Left lung (tissue), 10 donors: ENCODE measurements around the gene DISC1. TPM values are rescaled to one million over a fixed set of nuclear protein-coding genes. Genes with fewer than 3 reads are reported as not detected.

Experiments used
- ATAC-seq: fragments of 200-7000 bp; cut with Tn5 transposase; one replicate; pipeline ENCODE4 v1.9.1; 2020; ENCODE audit warnings: moderate library complexity
- DNase-seq, 4 donors: peaks; one replicate each; pipeline ENCODE4 v3.0.0-alpha.2; 2013 to 2020
- H3K27ac ChIP-seq, 2 donors: fragments of 200-600 bp; sonication (generic) in 1 of 2; one replicate each; pipeline versions ENCODE4 v1.5.0 to v1.8.0; 2020 to 2021
- H3K27me3 ChIP-seq, 2 donors: fragments of 200-600 bp; sonication (generic) in 1 of 2; one replicate each; pipeline versions ENCODE4 v1.5.0 to v1.8.0; 2020 to 2021
- H3K36me3 ChIP-seq, 2 donors: fragments of 200-600 bp; sonication (generic) in 1 of 2; one replicate each; pipeline versions ENCODE4 v1.5.0 to v1.8.0; 2020 to 2021
- H3K4me1 ChIP-seq, 2 donors: fragments of 200-600 bp; one replicate each; pipeline ENCODE4 v1.8.0; 2021
- H3K4me3 ChIP-seq, 2 donors: fragments of 200-600 bp; sonication (generic) in 1 of 2; one replicate each; pipeline versions ENCODE4 v1.5.0 to v1.8.0; 2020 to 2021; ENCODE audit warnings: mild to moderate bottlenecking in 1 of 2
- H3K9me3 ChIP-seq, 2 donors: fragments of 200-600 bp; sonication (generic) in 1 of 2; one replicate each; pipeline versions ENCODE4 v1.5.0 to v1.8.0; 2020 to 2021
- intact Hi-C, 2 donors: fragments of 100-400 bp; cut with DNase I; formaldehyde crosslinking; loops; one replicate each; pipeline versions ENCODE4 v1.11.2 to v1.14.2; 2022
- polyA plus RNA-seq, 6 donors: library from polyadenylated mRNA; unstranded; fragments of 120-200 nt; gene quantifications; one replicate each; pipeline ENCODE4 v1.2.1, GENCODE V29; 2013; ENCODE audit not compliant: insufficient read length in 6 of 6
- total RNA-seq, 2 donors: library from RNA; stranded (reverse); fragmentation: NEBNext Ultra II Directional; extraction: Animal tissue kit (Norgen Biotek cat#: 25700); gene quantifications; one replicate each; pipeline ENCODE4 v1.2.1, GENCODE V29; 2021
- TF ChIP-seq, protein P1 (sequence below), 2 donors: fragments of 200-600 bp; sonication (generic) in 1 of 2; IDR thresholded peaks; one replicate each; pipeline versions ENCODE4 v1.5.0 to v1.8.0; 2021; ENCODE audit warnings: antibody characterized with exemption in 2 of 2
- donor health status: DM: no; HTN: yes; CAD: no.
- donor health status: DM: no; HTN: no; CAD: no.

DISC1 gene
- total and polyA plus RNA-seq, 8 donors = 3.9 to 11.7 (median 10.5) TPM

DNA sequence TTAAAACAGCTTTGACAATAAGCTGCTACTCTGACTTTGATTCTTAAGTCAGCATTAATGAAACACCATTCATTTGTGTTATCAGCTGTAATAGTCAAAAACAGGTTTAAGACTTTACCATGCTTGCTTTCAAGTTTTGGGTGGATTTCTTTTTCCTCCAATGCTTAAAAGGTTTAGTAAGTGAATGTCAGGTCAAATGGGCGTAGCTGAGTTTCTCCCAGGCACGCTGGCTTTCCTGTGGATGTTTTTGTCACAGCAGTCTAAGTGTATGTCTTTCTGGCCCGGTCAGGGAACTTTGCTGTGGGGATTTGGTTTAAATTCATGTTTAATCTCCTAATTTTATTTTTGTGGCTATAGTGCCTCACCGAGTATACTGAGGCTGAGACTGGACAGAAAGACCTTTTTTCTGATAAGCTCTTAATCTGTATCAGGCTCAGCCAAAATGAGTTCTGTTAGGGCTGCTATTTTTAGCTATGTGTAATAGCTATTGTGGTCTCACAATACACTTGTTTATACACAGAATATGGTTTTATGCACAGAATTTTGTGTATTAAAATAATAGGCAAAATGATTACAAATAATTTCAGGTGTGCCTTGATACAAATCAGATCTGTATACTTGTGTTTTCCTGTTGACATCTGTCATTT, 292.8 kb downstream of the DISC1 start:
- H3K4me3 ChIP-seq = no peak overlapping the region
- no peak for ATAC-seq
- H3K27me3 ChIP-seq = no peaks in the 10 kb centered on the region
- H3K9me3 ChIP-seq = no peaks in the 10 kb centered on the region
- TF ChIP-seq, protein P1, sequence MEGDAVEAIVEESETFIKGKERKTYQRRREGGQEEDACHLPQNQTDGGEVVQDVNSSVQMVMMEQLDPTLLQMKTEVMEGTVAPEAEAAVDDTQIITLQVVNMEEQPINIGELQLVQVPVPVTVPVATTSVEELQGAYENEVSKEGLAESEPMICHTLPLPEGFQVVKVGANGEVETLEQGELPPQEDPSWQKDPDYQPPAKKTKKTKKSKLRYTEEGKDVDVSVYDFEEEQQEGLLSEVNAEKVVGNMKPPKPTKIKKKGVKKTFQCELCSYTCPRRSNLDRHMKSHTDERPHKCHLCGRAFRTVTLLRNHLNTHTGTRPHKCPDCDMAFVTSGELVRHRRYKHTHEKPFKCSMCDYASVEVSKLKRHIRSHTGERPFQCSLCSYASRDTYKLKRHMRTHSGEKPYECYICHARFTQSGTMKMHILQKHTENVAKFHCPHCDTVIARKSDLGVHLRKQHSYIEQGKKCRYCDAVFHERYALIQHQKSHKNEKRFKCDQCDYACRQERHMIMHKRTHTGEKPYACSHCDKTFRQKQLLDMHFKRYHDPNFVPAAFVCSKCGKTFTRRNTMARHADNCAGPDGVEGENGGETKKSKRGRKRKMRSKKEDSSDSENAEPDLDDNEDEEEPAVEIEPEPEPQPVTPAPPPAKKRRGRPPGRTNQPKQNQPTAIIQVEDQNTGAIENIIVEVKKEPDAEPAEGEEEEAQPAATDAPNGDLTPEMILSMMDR (IDR thresholded peaks at IDR 0.05) = no peak
- H3K27ac ChIP-seq = peak overlapping the region in 1 of 2 donors; percentile 1
- DNase-seq = no peak
- H3K36me3 ChIP-seq = no peaks in the 10 kb centered on the region
- peaks cover 0 to 22% of the 10 kb centered on the region in 2 donors for H3K4me1 ChIP-seq
- intact Hi-C loops = no loop called here

DNA sequence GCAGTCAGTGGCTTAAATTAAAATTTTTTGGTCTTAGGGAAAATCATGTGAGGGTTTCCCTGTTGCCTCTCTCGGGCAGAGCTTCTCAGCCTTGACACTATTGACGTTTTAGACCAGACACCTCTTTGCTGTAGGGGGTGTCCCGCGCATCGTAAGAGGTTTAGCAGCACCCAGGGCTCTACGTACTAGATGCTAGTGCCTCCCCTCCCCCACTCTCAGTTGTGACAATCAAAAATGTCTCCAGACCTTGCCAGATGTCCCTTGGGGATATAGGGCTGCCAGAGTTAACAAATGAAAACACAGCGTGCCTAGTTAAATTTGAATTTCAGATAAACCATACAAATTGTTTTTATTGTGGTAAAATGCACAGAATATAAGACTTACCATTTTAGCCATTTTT, 293.3 kb downstream of the DISC1 start:
- no peaks in the 10 kb centered on the region for H3K36me3 ChIP-seq
- TF ChIP-seq, protein P1 (IDR thresholded peaks at IDR 0.05) = no peak
- intact Hi-C loops = no loop called here
- H3K27me3 ChIP-seq = no peaks in the 10 kb centered on the region
- ATAC-seq (no peak), DNase-seq (no peak)
- no peak overlapping the region for H3K27ac ChIP-seq
- no peak overlapping the region for H3K4me3 ChIP-seq
- peaks cover 0 to 22% of the 10 kb centered on the region in 2 donors for H3K4me1 ChIP-seq
- no peaks in the 10 kb centered on the region for H3K9me3 ChIP-seq

DNA sequence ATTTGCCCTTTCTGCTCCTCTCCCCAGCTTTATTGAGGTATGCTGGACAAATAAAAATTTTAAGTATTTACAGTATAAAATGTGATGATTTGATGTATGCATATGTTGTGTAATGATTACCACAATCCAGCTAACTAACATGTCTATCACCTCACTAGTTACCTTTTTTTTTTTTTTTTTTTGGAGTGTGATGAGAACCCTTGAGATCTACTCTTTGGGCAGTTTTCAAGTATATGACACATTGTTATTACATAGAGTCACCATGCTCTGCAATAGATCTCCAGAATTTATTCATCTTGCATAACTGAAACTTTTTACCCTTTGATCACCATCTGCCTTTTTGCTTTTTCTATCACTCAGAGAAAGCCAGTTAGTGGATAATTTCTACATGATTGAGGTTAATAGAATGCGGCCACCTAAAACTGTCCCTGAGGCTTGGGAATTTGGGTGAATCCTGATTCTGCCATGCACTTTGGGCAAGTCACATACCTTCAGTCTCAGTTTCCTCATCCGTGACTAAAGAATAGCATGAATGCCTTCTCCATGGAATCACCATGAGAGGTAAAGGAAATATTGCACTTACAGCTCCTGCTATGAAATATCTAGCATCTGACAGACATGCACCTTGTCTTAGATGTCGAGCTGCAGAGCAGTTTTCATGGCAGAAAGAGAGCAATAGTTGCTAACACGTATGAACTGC, 295.2 kb downstream of the DISC1 start:
- TF ChIP-seq, protein P1 (IDR thresholded peaks at IDR 0.05) = no peak
- Histone ChIP-seq H3K36me3 (no peaks in the 10 kb centered on the region), H3K4me3 (no peak overlapping the region), H3K9me3 (no peaks in the 10 kb centered on the region), H3K4me1 (peaks cover 0 to 22% of the 10 kb centered on the region in 2 donors), H3K27ac (no peak overlapping the region), H3K27me3 (no peaks in the 10 kb centered on the region)
- ATAC-seq (no peak), DNase-seq (no peak)
- intact Hi-C loops = no loop called here

DNA sequence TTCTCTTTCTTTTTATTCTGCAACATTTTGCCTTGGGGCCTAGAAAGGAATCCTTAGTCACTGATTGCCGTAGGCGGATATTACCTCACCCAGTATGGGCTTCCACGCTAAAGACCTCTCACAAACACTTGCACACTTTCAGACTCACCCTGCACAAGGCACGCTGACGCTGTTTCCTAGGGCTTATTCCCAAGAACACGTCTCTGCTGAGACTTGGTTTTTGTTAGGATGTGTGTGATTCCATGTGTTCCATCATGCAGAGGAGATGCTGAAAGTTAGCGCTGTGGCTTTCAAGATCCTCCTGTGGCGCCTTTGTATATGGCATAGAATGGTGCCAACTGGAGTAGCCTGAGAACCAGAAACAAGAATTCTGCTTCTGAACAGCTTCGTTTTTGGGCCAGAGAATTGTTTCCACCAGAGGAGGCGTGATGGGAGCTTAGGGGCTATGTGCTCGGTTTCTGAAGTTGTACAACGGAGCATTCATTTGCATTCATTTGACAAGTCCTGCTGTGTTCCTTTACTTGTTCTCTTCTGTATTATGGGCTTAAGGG, 297.0 kb downstream of the DISC1 start:
- H3K27ac ChIP-seq = no peak overlapping the region
- no peak for ATAC-seq

DNA sequence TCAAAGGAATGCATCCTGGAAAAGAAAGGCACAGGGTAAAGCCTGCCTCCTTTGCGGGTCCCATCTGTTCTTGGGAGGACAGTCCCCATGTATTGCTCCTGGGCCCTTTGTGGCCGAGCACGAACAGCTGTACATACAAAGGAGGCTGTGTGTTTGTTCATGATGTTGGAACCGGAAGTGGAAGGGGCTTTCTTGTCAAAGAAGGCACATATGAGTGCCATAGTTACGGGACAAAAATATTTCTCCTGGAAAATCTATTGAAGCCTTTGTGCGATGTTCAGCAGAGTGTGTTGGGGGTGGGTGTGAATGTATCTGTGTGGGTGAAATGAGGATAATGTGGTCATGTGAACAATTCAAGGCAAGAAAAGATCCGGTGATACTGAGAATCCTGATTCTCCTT, 297.6 kb downstream of the DISC1 start:
- ATAC-seq = no peak
- Histone ChIP-seq H3K4me1 (peaks cover 0 to 11% of the 10 kb centered on the region in 2 donors), H3K27ac (no peak overlapping the region)

More for the DNA sequence above, 297.0 kb downstream of the DISC1 start:
- TF ChIP-seq, protein P1 (IDR thresholded peaks at IDR 0.05) = no peak
- no peak for DNase-seq
- Histone ChIP-seq H3K36me3 (no peaks in the 10 kb centered on the region), H3K9me3 (no peaks in the 10 kb centered on the region), H3K4me1 (peaks cover 0 to 12% of the 10 kb centered on the region in 2 donors), H3K4me3 (no peak overlapping the region), H3K27me3 (no peaks in the 10 kb centered on the region)
- intact Hi-C loops = no loop called here

More for the DNA sequence above, 297.6 kb downstream of the DISC1 start:
- DNase-seq = no peak
- no peaks in the 10 kb centered on the region for H3K36me3 ChIP-seq
- intact Hi-C loops = no loop called here
- H3K4me3 ChIP-seq = no peak overlapping the region
- TF ChIP-seq, protein P1 (IDR thresholded peaks at IDR 0.05) = no peak
- no peaks in the 10 kb centered on the region for H3K9me3 ChIP-seq
- no peaks in the 10 kb centered on the region for H3K27me3 ChIP-seq
